Measurements from ENCODE around the gene KIF3A.

Gene KIF3A

GRCh38 chr5:132776131-132776937, 39.0 kb upstream of the KIF3A start:
- DNase-seq (ENCODE audit: low spot score): no peak
- in situ Hi-C loops (cut with MboI; ENCODE audit: low pct_unique_long_range_greater_than_20kb, low sequenced_read_pairs, unreplicated experiment): no loop called here
- TF ChIP-seq CTCF (IDR thresholded peaks at IDR 0.05; ENCODE audit: extremely low read depth, insufficient read depth, missing control alignments): no peak

GRCh38 chr5:132775476-132775961, 38.2 kb upstream of the KIF3A start:
- no peak for TF ChIP-seq CTCF (IDR thresholded peaks at IDR 0.05; ENCODE audit: extremely low read depth, insufficient read depth, missing control alignments)
- DNase-seq (ENCODE audit: low spot score): no peak
- in situ Hi-C loops (cut with MboI; ENCODE audit: low pct_unique_long_range_greater_than_20kb, low sequenced_read_pairs, unreplicated experiment): no loop called here

- in situ Hi-C loops (cut with MboI; ENCODE audit: low pct_unique_long_range_greater_than_20kb, low sequenced_read_pairs, unreplicated experiment): no loop called here
- no peak for DNase-seq (ENCODE audit: low spot score)
- no peak for TF ChIP-seq CTCF (IDR thresholded peaks at IDR 0.05; ENCODE audit: extremely low read depth, insufficient read depth, missing control alignments)
These were observed 37.5 kb upstream of the KIF3A start for GRCh38 chr5:132774896-132775295.

- in situ Hi-C loops (cut with MboI; ENCODE audit: low pct_unique_long_range_greater_than_20kb, low sequenced_read_pairs, unreplicated experiment): no loop called here
- DNase-seq (ENCODE audit: low spot score): no peak
- no peak for TF ChIP-seq CTCF (IDR thresholded peaks at IDR 0.05; ENCODE audit: extremely low read depth, insufficient read depth, missing control alignments)
These were observed 37.1 kb upstream of the KIF3A start for GRCh38 chr5:132774406-132774805.

- DNase-seq (ENCODE audit: low spot score): no peak
- TF ChIP-seq CTCF (IDR thresholded peaks at IDR 0.05; ENCODE audit: extremely low read depth, insufficient read depth, missing control alignments): no peak
- in situ Hi-C loops (cut with MboI; ENCODE audit: low pct_unique_long_range_greater_than_20kb, low sequenced_read_pairs, unreplicated experiment): no loop called here
These were observed 36.4 kb upstream of the KIF3A start for GRCh38 chr5:132773601-132774355.

GRCh38 chr5:132773114-132773513, 35.8 kb upstream of the KIF3A start:
- TF ChIP-seq CTCF (IDR thresholded peaks at IDR 0.05; ENCODE audit: extremely low read depth, insufficient read depth, missing control alignments): no peak
- DNase-seq (ENCODE audit: low spot score): no peak
- in situ Hi-C loops (cut with MboI; ENCODE audit: low pct_unique_long_range_greater_than_20kb, low sequenced_read_pairs, unreplicated experiment): no loop called here
